A549 (cell line): ENCODE results near the gene RWDD1. TPM values are rescaled to one million over a fixed set of nuclear protein-coding genes. Genes with fewer than 3 reads are reported as not detected.

Source experiments
- ATAC-seq, 2 experiments: fragments of 200-7000 bp in 1 of 2; fragments of >200 bp in 1 of 2; cut with Nextera tagmentation in 1 of 2; cut with Tn5 transposase in 1 of 2; 3 replicates each; pipeline versions ENCODE4 v1.8.0 to v1.9.1; 2018 to 2020; ENCODE audit warnings: mild to moderate bottlenecking in 1 of 2, moderate library complexity in 1 of 2
- CTCF ChIA-PET: fragments of 300-600 bp; sonication (Branson Sonifier 250); formaldehyde crosslinking; extraction: SDS; loops from one replicate; lab custom pipeline; 2021; ENCODE audit warnings: antibody characterized with exemption, inconsistent platforms; lab: Yijun Ruan, JAX
- POLR2A ChIA-PET: fragments of 350-600 bp; formaldehyde crosslinking; extraction: SDS; loops from one replicate; lab custom pipeline; 2021; ENCODE audit warnings: antibody characterized with exemption, inconsistent platforms; lab: Yijun Ruan, JAX
- DNase-seq, 2 experiments: peaks; one replicate each; pipeline versions ENCODE4 v3.0.0 to v3.0.0-alpha.2; 2011 to 2016; ENCODE audit warnings: low read depth in 1 of 2, low spot score in 1 of 2
- FAIRE-seq: peaks from 2 replicates; lab custom pipeline; 2011; peaks lifted over from hg19 to GRCh38; lab: Jason Lieb, UNC
- H3K27ac ChIP-seq, 2 experiments: fragments of >200 bp; sonication (Bioruptor Twin); formaldehyde crosslinking; 3 replicates each; pipeline ENCODE4 v1.5.1; 2016 to 2017
- H3K4me1 ChIP-seq: fragments of >200 bp; sonication (Bioruptor Twin); formaldehyde crosslinking; 3 replicates; pipeline ENCODE4 v1.6.1; 2016
- H3K4me2 ChIP-seq: fragments of >200 bp; sonication (Bioruptor Twin); formaldehyde crosslinking; 3 replicates; pipeline ENCODE4 v1.6.1; 2016
- H3K4me3 ChIP-seq: fragments of >200 bp; sonication (Bioruptor Twin); formaldehyde crosslinking; 3 replicates; pipeline ENCODE4 v1.5.1; 2016
- H3K9me3 ChIP-seq: fragments of >200 bp; sonication (Bioruptor Twin); formaldehyde crosslinking; 3 replicates; pipeline ENCODE4 v1.6.1; 2016
- BCL3 ChIP-seq: fragments of >200 bp; sonication (Bioruptor Twin); formaldehyde crosslinking; IDR thresholded peaks from 3 replicates; pipeline ENCODE4 v1.6.1; 2016
- CBX2 ChIP-seq: fragments of 200-600 bp; sonication (generic); IDR thresholded peaks from 2 replicates; pipeline ENCODE4 v1.6.1; 2016; ENCODE audit warnings: low read depth, mild to moderate bottlenecking, borderline replicate concordance
- CBX8 ChIP-seq: fragments of 200-600 bp; sonication (generic); IDR thresholded peaks from 2 replicates; pipeline ENCODE4 v1.6.1; 2016
- CEBPB ChIP-seq, 2 experiments: fragments of >200 bp in 1 of 2; sonication (Bioruptor Twin) in 1 of 2; formaldehyde crosslinking in 1 of 2; IDR thresholded peaks; 2 replicates each; pipeline ENCODE4 v1.6.1; 2012 to 2016
- CHD4 ChIP-seq: fragments of 200-600 bp; sonication (generic); IDR thresholded peaks from 2 replicates; pipeline ENCODE4 v1.6.1; 2016; ENCODE audit warnings: antibody characterized with exemption, mild to moderate bottlenecking, borderline replicate concordance
- CTCF ChIP-seq: fragments of >200 bp; sonication (Bioruptor Twin); formaldehyde crosslinking; IDR thresholded peaks from 3 replicates; pipeline ENCODE4 v1.5.1; 2016
- EHF ChIP-seq: fragments of 250-450 bp; sonication (Bioruptor Pico); IDR thresholded peaks from 2 replicates; pipeline ENCODE4 v1.5.0; 2020; ENCODE audit warnings: mild to moderate bottlenecking
- ELK1 ChIP-seq: fragments of 150-350 bp; IDR thresholded peaks from 2 replicates; pipeline ENCODE4 v1.6.1; 2014; ENCODE audit warnings: low read depth, mild to moderate bottlenecking, low read length
- EP300 ChIP-seq, 2 experiments: fragments of >200 bp; sonication (Bioruptor Twin); formaldehyde crosslinking; IDR thresholded peaks; 2 replicates in 1 of 2; 3 replicates in 1 of 2; pipeline ENCODE4 v1.6.1; 2016 to 2017
- GATA3 ChIP-seq: IDR thresholded peaks from 2 replicates; pipeline ENCODE4 v1.6.1; 2012; ENCODE audit warnings: borderline replicate concordance
- HDAC2 ChIP-seq: fragments of 200-600 bp; sonication (generic); IDR thresholded peaks from 2 replicates; pipeline ENCODE4 v1.6.1; 2016
- HEYL ChIP-seq: fragments of 250-450 bp; sonication (Bioruptor Pico); IDR thresholded peaks from 2 replicates; pipeline ENCODE4 v1.8.0; 2021; ENCODE audit warnings: mild to moderate bottlenecking, moderate library complexity
- HOXA7 ChIP-seq: fragments of 250-450 bp; sonication (Bioruptor Pico); IDR thresholded peaks from 2 replicates; pipeline ENCODE4 v1.5.0; 2020; ENCODE audit warnings: mild to moderate bottlenecking, moderate library complexity
- HOXB13 ChIP-seq: fragments of 250-450 bp; sonication (Bioruptor Pico); IDR thresholded peaks from 2 replicates; pipeline ENCODE4 v1.5.0; 2020; ENCODE audit warnings: low read depth, mild to moderate bottlenecking, moderate library complexity
- HOXB5 ChIP-seq: fragments of 250-450 bp; sonication (Bioruptor Pico); IDR thresholded peaks from 2 replicates; pipeline ENCODE4 v1.5.0; 2020; ENCODE audit warnings: mild to moderate bottlenecking, moderate library complexity
- JUN ChIP-seq, 2 experiments: fragments of >200 bp; sonication (Bioruptor Twin); formaldehyde crosslinking; IDR thresholded peaks; 2 replicates in 1 of 2; 3 replicates in 1 of 2; pipeline ENCODE4 v1.6.1; 2016 to 2017
- JUNB ChIP-seq: fragments of >200 bp; sonication (Bioruptor Twin); formaldehyde crosslinking; IDR thresholded peaks from 2 replicates; pipeline ENCODE4 v1.6.1; 2016
- MAX ChIP-seq: IDR thresholded peaks from 2 replicates; pipeline ENCODE4 v1.6.1; 2012
- MAZ ChIP-seq: fragments of 150-350 bp; IDR thresholded peaks from 2 replicates; pipeline ENCODE4 v1.6.1; 2014; ENCODE audit warnings: antibody characterized with exemption, low read depth, low read length, borderline replicate concordance
- MYC ChIP-seq: IDR thresholded peaks from 2 replicates; pipeline ENCODE4 v1.6.1; 2012; ENCODE audit warnings: mild to moderate bottlenecking, inconsistent platforms, low read length, improper control_type of control experiment, borderline replicate concordance
- NFE2L2 ChIP-seq: fragments of 150-350 bp; conservative IDR thresholded peaks from 2 replicates; pipeline ENCODE4 v1.6.1; 2014; ENCODE audit warnings: low read length
- PHF8 ChIP-seq: fragments of 200-600 bp; sonication (generic); IDR thresholded peaks from 2 replicates; pipeline ENCODE4 v1.6.1; 2016; ENCODE audit warnings: low read depth, mild to moderate bottlenecking, antibody characterized with exemption, moderate library complexity, borderline replicate concordance
- POLR2A ChIP-seq: IDR thresholded peaks from 2 replicates; pipeline ENCODE4 v1.6.1; 2012; ENCODE audit warnings: mild to moderate bottlenecking, low read length
- RARB ChIP-seq: fragments of 250-450 bp; sonication (Bioruptor Pico); IDR thresholded peaks from 2 replicates; pipeline ENCODE4 v1.8.0; 2021; ENCODE audit warnings: mild to moderate bottlenecking, moderate library complexity
- RCOR1 ChIP-seq: fragments of 150-350 bp; IDR thresholded peaks from 2 replicates; pipeline ENCODE4 v1.6.1; 2014; ENCODE audit warnings: antibody characterized with exemption, low read length, low read depth
- REST ChIP-seq: fragments of 200-600 bp; sonication (generic); IDR thresholded peaks from 2 replicates; pipeline ENCODE4 v1.6.1; 2016; ENCODE audit warnings: antibody characterized with exemption, mild to moderate bottlenecking, moderate library complexity
- RFX5 ChIP-seq: fragments of 450-650 bp; IDR thresholded peaks from 2 replicates; pipeline ENCODE4 v1.7.1; 2014; ENCODE audit warnings: antibody characterized with exemption, mild to moderate bottlenecking, moderate library complexity
- RNF2 ChIP-seq: fragments of 200-600 bp; sonication (generic); IDR thresholded peaks from 2 replicates; pipeline ENCODE4 v1.6.1; 2016; ENCODE audit warnings: low read depth, mild to moderate bottlenecking, antibody characterized with exemption, moderate library complexity, borderline replicate concordance
- SMC3 ChIP-seq: fragments of >200 bp; sonication (Bioruptor Twin); formaldehyde crosslinking; IDR thresholded peaks from 3 replicates; pipeline ENCODE4 v1.6.1; 2018; ENCODE audit warnings: inconsistent platforms
- SREBF2 ChIP-seq: fragments of 450-650 bp; IDR thresholded peaks from 2 replicates; pipeline ENCODE4 v1.6.1; 2014; ENCODE audit warnings: mild to moderate bottlenecking, moderate library complexity
- ZSCAN20 ChIP-seq: fragments of 250-450 bp; sonication (Bioruptor Pico); IDR thresholded peaks from 2 replicates; pipeline ENCODE4 v1.8.0; 2022; ENCODE audit warnings: mild to moderate bottlenecking, moderate library complexity
- WGBS: methylation state at CpG from one replicate; pipeline ENCODE4 v1.1.6; 2017; ENCODE audit errors: missing lambda C conversion rate; 5-methylcytosine and 5-hydroxymethylcytosine counted together
- polyA minus RNA-seq: library from RNA; depleted of rRNA, polyadenylated mRNA; stranded (reverse); fragments of >200 nt; gene quantifications from 2 replicates; pipeline ENCODE4 v1.2.3, GENCODE V29; 2011; rRNA and poly(A)+ RNA removed
- polyA plus RNA-seq, 4 experiments: library from polyadenylated mRNA; depleted of rRNA in 3 of 4; stranded (reverse); fragments of >200 nt; fragmentation: RNase III in 1 of 4; extraction: RNeasy Plus Mini Kit Qiagen cat#74134 plus additional on column Dnase treatment in 1 of 4; gene quantifications; 2 replicates in 3 of 4; 3 replicates in 1 of 4; pipeline ENCODE4 v1.2.3, GENCODE V29; 2011 to 2017

The RWDD1 gene
- polyA plus RNA-seq (2011; rRNA removed) (33.2 and 47.7 TPM in 2 replicates), polyA plus RNA-seq (2017; fragmentation: RNase III; extraction: RNeasy Plus Mini Kit Qiagen cat#74134 plus additional on column Dnase treatment) (31.7 to 35.6 TPM (median 32.5 TPM) in 3 replicates), polyA minus RNA-seq (5.8 and 9.6 TPM in 2 replicates)
- 11.0 and 12.7 TPM in 2 replicates for polyA plus RNA-seq (2012; cell fraction: cytosol; rRNA removed)
- polyA plus RNA-seq (2012; cell fraction: nucleus; rRNA removed), result 3.0 and 5.2 TPM in 2 replicates

GRCh38 chr6:116570856-116571682 lies at the start of gene RWDD1:
TSS of gene RWDD1 (plus strand) at chr6:116571504. CDS start at chr6:116571583, 79 bp downstream.
- CTCF ChIA-PET, result interaction anchor here (0.8 to 2.4 kb wide), 12 partner anchors 8 to 304 kb away, joined by 3 to 16 read pairs (median 4); partner anchors contain the start of gene TSPYL1
- H3K4me2 ChIP-seq, result peak within 1 kb of the TSS; percentile 93
- no peak for TF ChIP-seq MAZ
- TF ChIP-seq EHF (CRISPR knock-in tag), result no peak
- TF ChIP-seq GATA3, result peak; percentile 56
- peak; percentile 86 for TF ChIP-seq MAX
- no peak for TF ChIP-seq HOXA7 (CRISPR knock-in tag)
- TF ChIP-seq RARB (CRISPR knock-in tag), result no peak
- no peak for TF ChIP-seq NFE2L2
- no peak for TF ChIP-seq CBX8
- no peak for TF ChIP-seq ZSCAN20 (CRISPR knock-in tag)
- peak; percentile 46; the same call in 1 of the 2 replicates for TF ChIP-seq PHF8
- TF ChIP-seq POLR2A, result peak; percentile 76
- TF ChIP-seq JUN (IDR thresholded peaks at IDR 0.05), result peak; percentile 83 to 98; a peak in 4 of 5 replicates
- no peak for TF ChIP-seq REST
- no peak for TF ChIP-seq HOXB5 (CRISPR knock-in tag)
- TF ChIP-seq ELK1, result no peak
- no peak for TF ChIP-seq JUNB
- no peak for TF ChIP-seq HDAC2
- TF ChIP-seq CBX2, result no peak
- TF ChIP-seq RCOR1, result no peak
- TF ChIP-seq CEBPB (IDR thresholded peaks at IDR 0.05), result peak in 1 of 2 experiments; percentile 56; a peak in 1 of 4 replicates
- TF ChIP-seq EP300 (IDR thresholded peaks at IDR 0.05), result no peak
- peak; percentile 40; the same call in 1 of the 2 replicates for TF ChIP-seq RFX5
- TF ChIP-seq SMC3, result no peak
- TF ChIP-seq CTCF, result no peak
- no peak for TF ChIP-seq SREBF2
- TF ChIP-seq MYC, result peak; percentile 85
- TF ChIP-seq BCL3, result peak; percentile 57; the same call in 2 of the 3 replicates
- no peak for TF ChIP-seq HOXB13 (CRISPR knock-in tag)
- TF ChIP-seq CHD4, result no peak
- no peak for TF ChIP-seq HEYL
- no peak for TF ChIP-seq RNF2
- TF ChIP-seq, all 56 proteins: peak for 9
- peak; percentile 87 to 99 for DNase-seq
- Histone ChIP-seq H3K27ac (peak within 1 kb of the TSS; percentile 90 to 96), H3K9me3 (no peaks in the 10 kb centered on the region), H3K4me3 (peak within 1 kb of the TSS; percentile 89), H3K4me1 (peaks cover 19% of the 10 kb centered on the region; the same call in 2 of the 3 replicates)
- peak; percentile 98 to 99 for ATAC-seq
- WGBS, result 2% methylated on average over 13 of the region's 62 CpGs
- POLR2A ChIA-PET, result interaction anchor here (0.6 to 2.0 kb wide), 14 partner anchors 8 to 316 kb away, joined by 3 to 12 read pairs (median 4); partner anchors contain the start of genes CALHM4, KPNA5, RSPH4A and TSPYL1
- no peak for FAIRE-seq
